GM10248 (cell line): ENCODE data around the gene CD300LD.

Experiments
- CTCF ChIA-PET: fragments of 300-600 bp; sonication (Branson Sonifier 250); formaldehyde crosslinking; extraction: SDS; loops from one replicate; lab custom pipeline; 2021; ENCODE audit warnings: antibody characterized with exemption; lab: Yijun Ruan, JAX
- POLR2A ChIA-PET: fragments of 350-650 bp; sonication (Branson Sonifier 250); formaldehyde crosslinking; extraction: SDS; loops from one replicate; lab custom pipeline; 2020; ENCODE audit warnings: antibody characterized with exemption; lab: Yijun Ruan, JAX
- DNase-seq: peaks from one replicate; pipeline ENCODE4 v3.0.0; 2012; ENCODE audit errors: extremely low spot score
- CTCF ChIP-seq: IDR thresholded peaks from 2 replicates; pipeline ENCODE4 v1.5.1; 2012; ENCODE audit warnings: mild to moderate bottlenecking, low read depth; ENCODE audit errors: extremely low read depth, missing control alignments, control extremely low read depth

The CD300LD gene

GRCh38 chr17:74569020-74570003, 22.8 kb downstream of the CD300LD start:
- DNase-seq: no peak
- CTCF ChIA-PET: interaction anchor here (1.6 kb wide), 1 partner anchor 202 kb away, joined by 4 read pairs; no protein-coding TSS in a partner anchor
- POLR2A ChIA-PET: no interaction called here
- no peak for TF ChIP-seq CTCF

- POLR2A ChIA-PET: no interaction called here
Measured at GRCh38 chr17:74568106-74568873, 23.8 kb downstream of the CD300LD start.

GRCh38 chr17:74567397-74567796, 24.7 kb downstream of the CD300LD start, which contains the start of gene CD300H:
Gene CD300H (minus strand): TSS chr17:74567509.
- no peak for TF ChIP-seq CTCF
- no peak for DNase-seq
- ChIA-PET CTCF (interaction anchor here (1.9 to 2.7 kb wide), 3 partner anchors 11 to 169 kb away, joined by 11 to 27 read pairs (median 14); partner anchors contain the start of gene RAB37), POLR2A (no interaction called here)

More at GRCh38 chr17:74568106-74568873, 23.8 kb downstream of the CD300LD start:
- no peak for TF ChIP-seq CTCF
- DNase-seq: no peak
- CTCF ChIA-PET: interaction anchor here (2.7 kb wide), 1 partner anchor 168 kb away, joined by 14 read pairs; the partner anchor contains the start of gene RAB37

- TF ChIP-seq CTCF: peak; percentile 58
- peak; percentile 55 for DNase-seq
- ChIA-PET CTCF (interaction anchor here (0.8 to 2.7 kb wide), 19 partner anchors 8 to 195 kb away, joined by 3 to 27 read pairs (median 4); partner anchors contain the start of genes CD300LD and RAB37), POLR2A (no interaction called here)
Measured at GRCh38 chr17:74566132-74566753, 25.8 kb downstream of the CD300LD start.

GRCh38 chr17:74565126-74565525, 27.0 kb downstream of the CD300LD start:
- DNase-seq: no peak
- ChIA-PET POLR2A (no interaction called here), CTCF (interaction anchor here (1.2 to 2.3 kb wide), 4 partner anchors 39 to 187 kb away, joined by 3 to 11 read pairs (median 4); no protein-coding TSS in a partner anchor)

More at GRCh38 chr17:74565126-74565525, 27.0 kb downstream of the CD300LD start:
- TF ChIP-seq CTCF: no peak
